Measurements from ENCODE around the gene NAALADL2.
A peak's percentile ranks its signal among the peaks of the same experiment; 100 is the strongest.

Gene NAALADL2

GRCh38 chr3:175664911-175665310 is 805.8 kb downstream of the NAALADL2 start:
- in situ Hi-C loops (cut with HindIII; ENCODE audit: low sequenced_read_pairs): no loop called here
- no peak for DNase-seq (ENCODE audit: low read depth)
- no peak overlapping the region for H3K4me3 ChIP-seq (ENCODE audit: low read depth, low read length)
- TF ChIP-seq CTCF (IDR thresholded peaks at IDR 0.05; ENCODE audit: low read depth, low read length, missing control alignments): no peak

GRCh38 chr3:175668300-175668699 is 809.2 kb downstream of the NAALADL2 start:
- in situ Hi-C loops (cut with HindIII; ENCODE audit: low sequenced_read_pairs): no loop called here
- TF ChIP-seq CTCF (IDR thresholded peaks at IDR 0.05; ENCODE audit: low read depth, low read length, missing control alignments): no peak
- H3K4me3 ChIP-seq (ENCODE audit: low read depth, low read length): no peak overlapping the region
- DNase-seq (ENCODE audit: low read depth): no peak

- no peak for TF ChIP-seq CTCF (IDR thresholded peaks at IDR 0.05; ENCODE audit: low read depth, low read length, missing control alignments)
- no peak for DNase-seq (ENCODE audit: low read depth)
- in situ Hi-C loops (cut with HindIII; ENCODE audit: low sequenced_read_pairs): no loop called here
- no peak overlapping the region for H3K4me3 ChIP-seq (ENCODE audit: low read depth, low read length)
Measured at GRCh38 chr3:175670557-175670956, 811.4 kb downstream of the NAALADL2 start.

GRCh38 chr3:175672119-175672689 is 813.1 kb downstream of the NAALADL2 start:
- H3K4me3 ChIP-seq (ENCODE audit: low read depth, low read length): peak overlapping the region; percentile 11
- TF ChIP-seq CTCF (IDR thresholded peaks at IDR 0.05; ENCODE audit: low read depth, low read length, missing control alignments): no peak
- in situ Hi-C loops (cut with HindIII; ENCODE audit: low sequenced_read_pairs): no loop called here
- DNase-seq (ENCODE audit: low read depth): no peak

GRCh38 chr3:175679568-175679967 is 820.4 kb downstream of the NAALADL2 start:
- no peak for DNase-seq (ENCODE audit: low read depth)
- no peak overlapping the region for H3K4me3 ChIP-seq (ENCODE audit: low read depth, low read length)
- TF ChIP-seq CTCF (IDR thresholded peaks at IDR 0.05; ENCODE audit: low read depth, low read length, missing control alignments): no peak
- in situ Hi-C loops (cut with HindIII; ENCODE audit: low sequenced_read_pairs): no loop called here

- H3K4me3 ChIP-seq (ENCODE audit: low read depth, low read length): no peak overlapping the region
- DNase-seq (ENCODE audit: low read depth): no peak
- TF ChIP-seq CTCF (IDR thresholded peaks at IDR 0.05; ENCODE audit: low read depth, low read length, missing control alignments): no peak
- in situ Hi-C loops (cut with HindIII; ENCODE audit: low sequenced_read_pairs): no loop called here
Measured at GRCh38 chr3:175692256-175692655, 833.1 kb downstream of the NAALADL2 start.

Measured in astrocyte of the cerebellum (primary cell).